ENCODE data around the gene LUC7L2.

GRCh38 chr7:139329119-139329518 lies 30.6 kb upstream of the LUC7L2 start:
- TF ChIP-seq CTCF (IDR thresholded peaks at IDR 0.05; ENCODE audit: insufficient read depth, low read depth, low read length) (no peak), EZH2 (IDR thresholded peaks at IDR 0.05; ENCODE audit: insufficient read depth, low read length) (no peak)
